Parietal lobe (tissue), 2 donors: ENCODE data around the gene VPS26C. TPM values are rescaled to one million over a fixed set of nuclear protein-coding genes. Genes with fewer than 3 reads are reported as not detected.

Experiments used
- small RNA-seq: library from RNA; depleted of rRNA; stranded (forward); fragments of <200 nt; gene quantifications from one replicate; pipeline ENCODE3, GENCODE V24; 2014; ENCODE audit warnings: low replicate concordance
- total RNA-seq: library from RNA; depleted of rRNA; stranded (reverse); fragments of >200 nt; gene quantifications from one replicate; pipeline ENCODE4 v1.2.3, GENCODE V29; 2014

VPS26C gene
- 65.7 TPM for total RNA-seq

GRCh38 chr21:37267269-37268185 is at the start of gene VPS26C:
VPS26C (minus strand) TSS chr21:37267334; CDS start chr21:37267294, 40 bp downstream.

Small RNA genes lying within 50 kb of the gene (small RNA-seq; reads per million reads assigned to genes)
- gene RN7SL678P, result not detected

Other genes with a start within 250 kb of the VPS26C start
- 3.8 TPM for gene PIGP, start 194.3 kb downstream of the VPS26C start, total RNA-seq
- gene TTC3, start 194.1 kb downstream of the VPS26C start, total RNA-seq, result 1,069 TPM
- gene DYRK1A, start 99.4 kb upstream of the VPS26C start, total RNA-seq, result 189 TPM